ENCODE measurements around the gene WHAMM.

Gene WHAMM

DNA sequence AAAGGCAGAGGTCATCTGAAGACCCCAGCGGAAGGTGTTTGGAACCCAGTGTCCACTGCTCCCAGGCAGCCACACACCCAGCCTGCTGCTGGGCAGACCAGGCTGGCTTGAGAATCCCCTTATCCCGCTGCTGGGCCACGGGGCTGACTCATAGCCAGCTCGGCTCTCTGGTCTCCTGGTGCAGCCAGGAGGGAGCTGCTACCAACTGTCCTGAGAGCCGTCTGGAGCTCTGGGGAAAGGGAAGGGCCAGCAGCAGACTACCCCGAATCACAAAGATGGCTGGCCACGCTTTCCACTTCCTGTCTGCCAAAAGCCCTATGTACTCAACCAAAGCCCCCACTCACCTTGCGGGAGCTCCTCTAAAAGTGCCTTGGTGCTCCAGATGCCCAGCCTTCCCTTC is 38.3 kb downstream of the WHAMM start:
- no peak overlapping the region for H3K27ac ChIP-seq (ENCODE audit: low read length)
- peaks cover 9% of the 10 kb centered on the region for H3K4me1 ChIP-seq (ENCODE audit: insufficient read depth, low read length)
- TF ChIP-seq EZH2 (IDR thresholded peaks at IDR 0.05; ENCODE audit: borderline replicate concordance, low read depth, low read length, severe bottlenecking), result no peak
- TF ChIP-seq, protein P1, sequence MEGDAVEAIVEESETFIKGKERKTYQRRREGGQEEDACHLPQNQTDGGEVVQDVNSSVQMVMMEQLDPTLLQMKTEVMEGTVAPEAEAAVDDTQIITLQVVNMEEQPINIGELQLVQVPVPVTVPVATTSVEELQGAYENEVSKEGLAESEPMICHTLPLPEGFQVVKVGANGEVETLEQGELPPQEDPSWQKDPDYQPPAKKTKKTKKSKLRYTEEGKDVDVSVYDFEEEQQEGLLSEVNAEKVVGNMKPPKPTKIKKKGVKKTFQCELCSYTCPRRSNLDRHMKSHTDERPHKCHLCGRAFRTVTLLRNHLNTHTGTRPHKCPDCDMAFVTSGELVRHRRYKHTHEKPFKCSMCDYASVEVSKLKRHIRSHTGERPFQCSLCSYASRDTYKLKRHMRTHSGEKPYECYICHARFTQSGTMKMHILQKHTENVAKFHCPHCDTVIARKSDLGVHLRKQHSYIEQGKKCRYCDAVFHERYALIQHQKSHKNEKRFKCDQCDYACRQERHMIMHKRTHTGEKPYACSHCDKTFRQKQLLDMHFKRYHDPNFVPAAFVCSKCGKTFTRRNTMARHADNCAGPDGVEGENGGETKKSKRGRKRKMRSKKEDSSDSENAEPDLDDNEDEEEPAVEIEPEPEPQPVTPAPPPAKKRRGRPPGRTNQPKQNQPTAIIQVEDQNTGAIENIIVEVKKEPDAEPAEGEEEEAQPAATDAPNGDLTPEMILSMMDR (IDR thresholded peaks at IDR 0.05; ENCODE audit: borderline replicate concordance, extremely low read depth, low read length, poor library complexity, severe bottlenecking), result no peak
- H4K20me1 ChIP-seq (ENCODE audit: insufficient read depth, low read length), result no peaks in the 10 kb centered on the region
- H2AFZ ChIP-seq (ENCODE audit: low read depth, low read length), result no peak overlapping the region
- no peaks in the 10 kb centered on the region for H3K79me2 ChIP-seq (ENCODE audit: insufficient read depth, low read length)
- DNase-seq (no peak), ATAC-seq (ENCODE audit: insufficient read depth, low read depth) (no peak)
- H3K9me3 ChIP-seq (ENCODE audit: insufficient read depth, low read length, severe bottlenecking), result no peaks in the 10 kb centered on the region
- no peak overlapping the region for H3K4me2 ChIP-seq (ENCODE audit: insufficient read depth, low read length)
- H3K9ac ChIP-seq (ENCODE audit: low read depth, low read length), result no peak overlapping the region
- no peaks in the 10 kb centered on the region for H3K27me3 ChIP-seq (ENCODE audit: insufficient read depth, low read length, poor library complexity)
- H3K36me3 ChIP-seq (ENCODE audit: insufficient read depth, low read length), result no peaks in the 10 kb centered on the region
- H3K4me3 ChIP-seq (ENCODE audit: low read depth in 1 of 2, low read length in 2 of 2), result no peak overlapping the region

DNA sequence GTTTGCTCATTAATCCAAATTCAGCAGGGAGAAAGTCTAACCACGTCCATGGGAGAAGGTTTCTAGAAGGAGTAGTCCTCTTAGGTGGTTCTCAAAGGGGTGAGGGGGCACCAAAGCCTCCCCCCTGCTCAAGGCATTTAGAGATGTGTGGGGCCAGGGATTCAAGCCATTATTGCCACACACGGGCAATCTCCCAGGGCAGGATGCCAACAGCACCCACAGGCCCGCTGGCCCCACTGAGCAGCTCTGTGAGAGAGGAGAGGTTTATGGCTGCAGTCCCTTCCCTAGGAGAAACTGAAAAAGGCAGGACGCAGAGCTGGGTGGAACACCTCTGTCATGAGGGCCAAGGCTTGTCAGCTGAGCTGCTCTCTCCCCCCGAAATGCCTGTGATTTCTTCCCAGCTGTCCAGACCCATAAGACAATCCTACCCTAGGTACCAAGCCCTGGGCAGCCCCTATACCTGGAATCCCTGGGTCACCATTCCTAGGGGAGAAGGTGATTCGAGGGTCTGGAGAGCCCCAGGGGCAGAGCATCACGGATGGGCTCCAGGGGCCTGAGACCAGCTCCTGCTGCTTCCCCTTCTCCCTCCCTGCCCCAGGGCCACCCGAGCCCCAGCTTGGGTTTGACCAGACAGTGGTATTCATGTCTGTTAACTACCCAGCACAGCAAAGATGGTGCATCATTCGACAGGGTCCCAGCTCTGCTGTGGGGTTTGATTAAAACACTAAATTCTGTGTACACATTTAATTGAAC is 39.0 kb downstream of the WHAMM start:
- Histone ChIP-seq H3K4me1 (ENCODE audit: insufficient read depth, low read length) (peaks cover 16% of the 10 kb centered on the region), H3K27me3 (ENCODE audit: insufficient read depth, low read length, poor library complexity) (no peaks in the 10 kb centered on the region), H3K9ac (ENCODE audit: low read depth, low read length) (no peak overlapping the region), H3K4me3 (ENCODE audit: low read depth in 1 of 2, low read length in 2 of 2) (no peak overlapping the region), H3K36me3 (ENCODE audit: insufficient read depth, low read length) (no peaks in the 10 kb centered on the region), H3K9me3 (ENCODE audit: insufficient read depth, low read length, severe bottlenecking) (no peaks in the 10 kb centered on the region), H4K20me1 (ENCODE audit: insufficient read depth, low read length) (no peaks in the 10 kb centered on the region), H3K4me2 (ENCODE audit: insufficient read depth, low read length) (no peak overlapping the region), H2AFZ (ENCODE audit: low read depth, low read length) (no peak overlapping the region), H3K79me2 (ENCODE audit: insufficient read depth, low read length) (no peaks in the 10 kb centered on the region), H3K27ac (ENCODE audit: low read length) (no peak overlapping the region)
- DNase-seq (no peak), ATAC-seq (ENCODE audit: insufficient read depth, low read depth) (no peak)
- TF ChIP-seq, protein P1 (IDR thresholded peaks at IDR 0.05; ENCODE audit: borderline replicate concordance, extremely low read depth, low read length, poor library complexity, severe bottlenecking), result no peak
- no peak for TF ChIP-seq EZH2 (IDR thresholded peaks at IDR 0.05; ENCODE audit: borderline replicate concordance, low read depth, low read length, severe bottlenecking)

DNA sequence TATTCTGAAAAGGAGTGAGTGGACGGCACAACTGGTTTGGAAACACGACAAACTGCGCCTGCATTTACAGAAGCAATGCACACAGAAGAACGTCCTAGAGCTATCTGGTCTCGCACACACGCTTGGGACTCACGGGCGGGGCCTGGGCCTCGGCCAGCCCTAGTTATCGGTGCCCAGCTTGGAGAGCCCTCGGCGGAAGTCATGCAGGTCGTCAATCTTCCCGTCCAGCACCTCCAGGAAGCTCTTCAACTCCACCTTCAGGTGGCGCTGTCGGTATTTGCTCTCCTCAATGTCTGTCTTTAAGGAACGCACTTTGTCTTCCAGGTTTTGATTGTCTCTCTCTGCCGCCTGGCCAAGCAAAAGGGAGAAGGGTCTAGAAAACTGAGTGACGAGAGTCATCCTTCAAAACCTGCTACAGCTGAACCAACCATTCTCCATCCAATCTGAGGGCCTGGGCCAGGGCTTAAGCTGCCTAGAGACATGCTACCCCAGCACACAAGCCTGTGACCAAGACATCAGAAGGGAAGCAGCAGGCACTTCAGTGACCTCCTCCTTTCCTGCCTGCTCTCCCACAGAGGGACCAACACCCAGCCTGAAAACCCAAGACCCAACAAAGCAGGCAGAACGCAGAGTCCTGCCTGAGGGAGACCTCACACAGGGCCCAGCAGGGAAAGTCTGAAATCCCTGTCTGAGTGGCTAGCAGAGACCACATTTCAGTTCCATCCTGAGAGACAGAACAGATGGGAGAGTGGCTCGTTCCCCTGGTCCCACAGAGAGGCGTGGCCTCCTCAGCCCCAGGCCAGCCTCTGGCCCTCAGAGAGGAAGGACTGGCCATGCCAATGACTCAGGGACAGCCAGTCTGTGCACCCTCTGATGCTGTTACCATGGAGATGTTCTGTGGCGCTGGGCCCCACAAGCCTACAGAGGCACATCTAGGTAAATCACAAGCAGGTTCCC is 40.4 kb downstream of the WHAMM start:
- no peak overlapping the region for H3K9ac ChIP-seq (ENCODE audit: low read depth, low read length)
- no peak for ATAC-seq (ENCODE audit: insufficient read depth, low read depth)

More for the DNA sequence above, 40.4 kb downstream of the WHAMM start:
- Histone ChIP-seq H3K27me3 (ENCODE audit: insufficient read depth, low read length, poor library complexity) (no peaks in the 10 kb centered on the region), H3K36me3 (ENCODE audit: insufficient read depth, low read length) (no peaks in the 10 kb centered on the region), H3K9me3 (ENCODE audit: insufficient read depth, low read length, severe bottlenecking) (no peaks in the 10 kb centered on the region), H2AFZ (ENCODE audit: low read depth, low read length) (no peak overlapping the region), H3K79me2 (ENCODE audit: insufficient read depth, low read length) (no peaks in the 10 kb centered on the region), H3K4me3 (ENCODE audit: low read depth in 1 of 2, low read length in 2 of 2) (no peak overlapping the region), H3K4me1 (ENCODE audit: insufficient read depth, low read length) (peaks cover 22% of the 10 kb centered on the region), H3K4me2 (ENCODE audit: insufficient read depth, low read length) (no peak overlapping the region), H3K27ac (ENCODE audit: low read length) (no peak overlapping the region), H4K20me1 (ENCODE audit: insufficient read depth, low read length) (no peaks in the 10 kb centered on the region)
- TF ChIP-seq, protein P1 (IDR thresholded peaks at IDR 0.05; ENCODE audit: borderline replicate concordance, extremely low read depth, low read length, poor library complexity, severe bottlenecking), result peak; percentile 55
- TF ChIP-seq EZH2 (IDR thresholded peaks at IDR 0.05; ENCODE audit: borderline replicate concordance, low read depth, low read length, severe bottlenecking), result no peak
- DNase-seq, result peak; percentile 16
